Ishikawa (cell line): ENCODE data around the gene KCNA10.

Experiments used
- CEBPB ChIP-seq: IDR thresholded peaks from 2 replicates; pipeline ENCODE4 v1.6.1; 2012
- CREB1 ChIP-seq: IDR thresholded peaks from 2 replicates; pipeline ENCODE4 v1.6.1; 2012; ENCODE audit warnings: low read depth
- EGR1 ChIP-seq: IDR thresholded peaks from 2 replicates; pipeline ENCODE4 v1.6.1; 2012
- EP300 ChIP-seq: IDR thresholded peaks from 2 replicates; pipeline ENCODE4 v1.6.1; 2012; ENCODE audit warnings: borderline replicate concordance
- FOXM1 ChIP-seq: IDR thresholded peaks from 2 replicates; pipeline ENCODE4 v1.6.1; 2012; ENCODE audit warnings: low read depth, borderline replicate concordance
- NFIC ChIP-seq: IDR thresholded peaks from 2 replicates; pipeline ENCODE4 v1.6.1; 2012
- RAD21 ChIP-seq: IDR thresholded peaks from 2 replicates; pipeline ENCODE4 v1.6.1; 2012; ENCODE audit warnings: low read depth
- TAF1 ChIP-seq: IDR thresholded peaks from 2 replicates; pipeline ENCODE4 v1.6.1; 2012; ENCODE audit warnings: low read depth, mild to moderate bottlenecking
- TCF12 ChIP-seq: IDR thresholded peaks from 2 replicates; pipeline ENCODE4 v1.6.1; 2012; ENCODE audit warnings: low read depth
- TEAD4 ChIP-seq: IDR thresholded peaks from 2 replicates; pipeline ENCODE4 v1.6.1; 2012
- YY1 ChIP-seq: IDR thresholded peaks from 2 replicates; pipeline ENCODE4 v1.6.1; 2012; ENCODE audit warnings: low read depth
- ZBTB7A ChIP-seq: IDR thresholded peaks from 2 replicates; pipeline ENCODE4 v1.6.1; 2012; ENCODE audit warnings: low read depth
- TF ChIP-seq, protein P1 (sequence below): IDR thresholded peaks from 2 replicates; pipeline ENCODE4 v1.6.1; 2012; ENCODE audit warnings: low read depth, mild to moderate bottlenecking
- TF ChIP-seq, protein P2 (sequence below): IDR thresholded peaks from 2 replicates; pipeline ENCODE4 v1.6.1; 2012

Gene KCNA10

DNA sequence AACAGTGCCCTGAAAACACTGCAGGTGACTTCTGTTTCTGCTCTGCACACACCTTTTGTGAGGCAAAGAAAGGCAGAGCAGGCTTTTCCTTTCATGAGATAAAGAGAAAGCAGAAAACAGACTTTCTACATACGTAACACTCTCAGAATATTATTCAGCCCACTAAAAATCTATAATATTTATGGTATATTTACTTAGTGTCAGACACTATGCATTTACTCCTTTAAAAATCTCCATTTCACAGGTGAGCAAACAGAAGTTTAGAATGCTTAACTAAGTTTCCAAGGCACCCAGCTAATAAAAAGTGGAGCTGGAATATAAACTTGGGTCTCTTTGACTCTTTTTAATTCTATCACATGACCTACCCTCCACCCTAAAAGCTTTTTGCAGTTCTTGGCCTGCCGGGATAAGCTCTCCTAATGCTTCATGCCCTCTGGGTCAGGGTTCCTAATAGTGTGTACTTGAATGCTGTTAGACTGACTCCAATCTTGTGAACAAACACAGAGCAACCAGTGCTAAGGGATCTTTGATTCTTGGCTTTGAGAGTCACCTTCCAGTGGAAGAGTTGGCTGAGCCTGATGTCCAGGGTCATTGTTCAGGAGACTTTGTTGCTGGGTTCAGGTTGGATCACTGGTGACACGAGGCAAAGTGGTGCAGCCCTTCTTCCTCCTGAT lies 40.9 kb downstream of the KCNA10 start:
- TF ChIP-seq YY1: no peak
- TF ChIP-seq CREB1: no peak
- TF ChIP-seq, protein P1, sequence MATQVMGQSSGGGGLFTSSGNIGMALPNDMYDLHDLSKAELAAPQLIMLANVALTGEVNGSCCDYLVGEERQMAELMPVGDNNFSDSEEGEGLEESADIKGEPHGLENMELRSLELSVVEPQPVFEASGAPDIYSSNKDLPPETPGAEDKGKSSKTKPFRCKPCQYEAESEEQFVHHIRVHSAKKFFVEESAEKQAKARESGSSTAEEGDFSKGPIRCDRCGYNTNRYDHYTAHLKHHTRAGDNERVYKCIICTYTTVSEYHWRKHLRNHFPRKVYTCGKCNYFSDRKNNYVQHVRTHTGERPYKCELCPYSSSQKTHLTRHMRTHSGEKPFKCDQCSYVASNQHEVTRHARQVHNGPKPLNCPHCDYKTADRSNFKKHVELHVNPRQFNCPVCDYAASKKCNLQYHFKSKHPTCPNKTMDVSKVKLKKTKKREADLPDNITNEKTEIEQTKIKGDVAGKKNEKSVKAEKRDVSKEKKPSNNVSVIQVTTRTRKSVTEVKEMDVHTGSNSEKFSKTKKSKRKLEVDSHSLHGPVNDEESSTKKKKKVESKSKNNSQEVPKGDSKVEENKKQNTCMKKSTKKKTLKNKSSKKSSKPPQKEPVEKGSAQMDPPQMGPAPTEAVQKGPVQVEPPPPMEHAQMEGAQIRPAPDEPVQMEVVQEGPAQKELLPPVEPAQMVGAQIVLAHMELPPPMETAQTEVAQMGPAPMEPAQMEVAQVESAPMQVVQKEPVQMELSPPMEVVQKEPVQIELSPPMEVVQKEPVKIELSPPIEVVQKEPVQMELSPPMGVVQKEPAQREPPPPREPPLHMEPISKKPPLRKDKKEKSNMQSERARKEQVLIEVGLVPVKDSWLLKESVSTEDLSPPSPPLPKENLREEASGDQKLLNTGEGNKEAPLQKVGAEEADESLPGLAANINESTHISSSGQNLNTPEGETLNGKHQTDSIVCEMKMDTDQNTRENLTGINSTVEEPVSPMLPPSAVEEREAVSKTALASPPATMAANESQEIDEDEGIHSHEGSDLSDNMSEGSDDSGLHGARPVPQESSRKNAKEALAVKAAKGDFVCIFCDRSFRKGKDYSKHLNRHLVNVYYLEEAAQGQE: no peak
- TF ChIP-seq EGR1: no peak
- TF ChIP-seq RAD21: no peak
- TF ChIP-seq EP300: no peak

DNA sequence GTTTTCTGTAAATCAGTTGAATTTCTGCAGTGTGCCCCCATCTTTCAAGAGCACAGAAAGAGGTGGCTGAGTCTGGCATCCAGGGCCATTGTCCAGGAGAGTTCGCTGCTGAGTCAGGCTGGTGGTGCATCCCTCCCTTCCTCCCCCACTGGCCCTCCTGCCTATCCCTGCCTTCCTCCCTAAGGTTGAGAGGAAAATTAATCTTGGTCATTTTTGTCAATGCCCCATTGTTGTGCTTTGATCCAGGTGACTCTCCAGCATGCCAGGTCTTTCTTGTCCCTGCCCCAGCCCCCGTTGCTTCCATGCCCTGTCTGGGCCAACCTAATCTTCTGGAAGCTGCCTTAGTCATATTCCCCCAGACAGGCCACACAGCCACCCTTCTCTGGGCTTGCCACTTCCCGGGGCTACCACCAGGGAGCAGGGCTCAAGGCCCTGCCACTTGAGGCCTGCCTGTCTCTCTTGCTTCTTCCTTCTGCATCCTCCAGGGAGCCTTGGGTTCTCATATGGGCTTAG lies 41.5 kb downstream of the KCNA10 start:
- no peak for TF ChIP-seq TEAD4
- TF ChIP-seq YY1: no peak
- TF ChIP-seq CEBPB: no peak
- TF ChIP-seq FOXM1: no peak
- TF ChIP-seq, protein P1: no peak

DNA sequence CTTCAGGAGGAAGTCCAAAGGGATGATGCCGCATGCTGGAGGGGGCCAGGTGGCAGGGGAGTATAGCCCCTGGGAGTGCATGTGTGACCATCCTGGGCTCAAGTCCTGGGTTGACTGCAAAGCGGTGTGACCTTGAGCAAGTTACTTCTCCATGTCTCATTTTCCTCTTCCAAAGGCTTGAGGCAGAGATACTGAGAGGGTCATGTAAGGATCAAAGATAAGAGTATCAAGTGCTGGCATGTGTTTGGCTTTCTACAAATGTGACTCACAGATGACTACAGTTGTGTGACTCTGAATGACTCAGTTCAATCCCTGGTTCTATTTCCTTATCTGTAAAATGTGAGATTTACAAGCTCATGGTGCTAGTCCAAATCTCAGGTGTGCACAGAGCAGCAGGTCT lies 41.9 kb downstream of the KCNA10 start:
- TF ChIP-seq, protein P2, sequence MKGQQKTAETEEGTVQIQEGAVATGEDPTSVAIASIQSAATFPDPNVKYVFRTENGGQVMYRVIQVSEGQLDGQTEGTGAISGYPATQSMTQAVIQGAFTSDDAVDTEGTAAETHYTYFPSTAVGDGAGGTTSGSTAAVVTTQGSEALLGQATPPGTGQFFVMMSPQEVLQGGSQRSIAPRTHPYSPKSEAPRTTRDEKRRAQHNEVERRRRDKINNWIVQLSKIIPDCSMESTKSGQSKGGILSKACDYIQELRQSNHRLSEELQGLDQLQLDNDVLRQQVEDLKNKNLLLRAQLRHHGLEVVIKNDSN: no peak
- no peak for TF ChIP-seq RAD21
- no peak for TF ChIP-seq TCF12
- TF ChIP-seq, protein P1: no peak

DNA sequence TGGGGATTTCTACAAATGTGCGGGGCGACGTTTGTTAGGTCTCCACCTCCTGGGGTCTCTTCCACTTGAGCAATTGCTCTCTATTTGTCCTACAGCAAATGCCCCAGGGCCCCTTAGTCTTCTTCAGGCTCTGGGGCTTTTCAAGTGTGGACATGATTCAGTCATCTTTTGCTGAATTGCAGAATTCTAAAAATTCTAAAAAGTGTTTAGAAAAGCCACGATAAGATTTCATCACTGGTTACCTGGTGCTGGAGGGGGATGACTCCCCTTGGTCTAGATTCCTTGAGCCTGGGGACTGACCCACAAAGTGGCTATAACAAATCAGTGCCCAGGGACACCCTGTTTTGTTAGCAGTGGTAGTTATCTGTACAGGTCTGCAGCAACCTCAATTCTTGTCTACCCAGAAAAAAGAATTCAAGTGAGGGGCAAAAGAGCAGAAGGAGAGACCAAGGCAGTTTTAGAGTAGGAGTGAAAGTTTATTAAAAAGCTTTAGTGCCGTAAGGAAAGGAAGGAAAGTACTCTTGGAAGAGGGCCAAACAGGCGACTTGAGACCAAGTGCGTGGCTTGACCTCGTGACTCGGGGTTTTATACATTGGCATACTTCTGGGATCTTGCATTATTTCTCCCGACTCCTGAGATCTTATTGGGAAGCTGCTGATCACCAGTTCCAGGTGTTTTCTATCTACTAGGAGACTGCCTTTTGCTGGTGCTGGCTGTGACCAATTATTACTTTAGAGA lies 42.8 kb downstream of the KCNA10 start:
- TF ChIP-seq, protein P2: no peak
- TF ChIP-seq NFIC (no peak), TEAD4 (no peak), CEBPB (no peak), ZBTB7A (no peak), RAD21 (no peak), YY1 (no peak), TCF12 (no peak), TAF1 (no peak)
- TF ChIP-seq, protein P1: no peak
